Loucy (cell line): ENCODE results near the gene ASB13.

ENCODE experiments used
- H2AFZ ChIP-seq: fragments of 200-600 bp; sonication (generic); 2 replicates; pipeline ENCODE4 v1.6.0; 2016; ENCODE audit warnings: antibody characterized with exemption, mild to moderate bottlenecking, low read length, moderate library complexity
- H3F3A ChIP-seq: fragments of 200-600 bp; 2 replicates; pipeline ENCODE4 v1.6.0; 2016; ENCODE audit warnings: antibody characterized with exemption, low read depth, mild to moderate bottlenecking
- H3K27me3 ChIP-seq: fragments of 200-600 bp; sonication (generic); 2 replicates; pipeline ENCODE4 v1.6.1; 2014; ENCODE audit warnings: low read length, mild to moderate bottlenecking; ENCODE audit not compliant: insufficient read depth, poor library complexity, severe bottlenecking
- H3K36me3 ChIP-seq: fragments of 200-600 bp; sonication (generic); 2 replicates; pipeline ENCODE4 v1.6.1; 2016; ENCODE audit warnings: low read length; ENCODE audit not compliant: insufficient read depth
- H3K4me1 ChIP-seq: fragments of 200-600 bp; sonication (generic); 2 replicates; pipeline ENCODE4 v1.5.1; 2014; ENCODE audit warnings: low read length, mild to moderate bottlenecking; ENCODE audit not compliant: insufficient read depth, poor library complexity, severe bottlenecking
- H3K4me2 ChIP-seq: fragments of 200-600 bp; sonication (generic); 2 replicates; pipeline ENCODE4 v1.6.0; 2014; ENCODE audit warnings: antibody characterized with exemption, low read length, low read depth, mild to moderate bottlenecking; ENCODE audit not compliant: poor library complexity, severe bottlenecking
- H3K4me3 ChIP-seq: fragments of 200-600 bp; sonication (generic); 2 replicates; pipeline ENCODE4 v1.5.1; 2014; ENCODE audit warnings: low read length, mild to moderate bottlenecking, mixed read lengths; ENCODE audit not compliant: poor library complexity, severe bottlenecking
- H3K79me2 ChIP-seq: fragments of 200-600 bp; sonication (generic); 2 replicates; pipeline ENCODE4 v1.6.1; 2014; ENCODE audit warnings: low read length; ENCODE audit not compliant: insufficient read depth
- H3K9ac ChIP-seq: fragments of 200-600 bp; sonication (generic); 2 replicates; pipeline ENCODE4 v1.6.0; 2014; ENCODE audit warnings: mild to moderate bottlenecking, low read depth, low read length, moderate library complexity; ENCODE audit not compliant: poor library complexity, severe bottlenecking
- H3K9me2 ChIP-seq: fragments of 200-600 bp; sonication (generic); replicated peaks from 2 replicates; pipeline ENCODE4 v1.6.1; 2016; ENCODE audit warnings: low read depth, low read length, mixed read lengths
- H3K9me3 ChIP-seq: fragments of 200-600 bp; sonication (generic); 2 replicates; pipeline ENCODE4 v1.6.1; 2014; ENCODE audit warnings: mild to moderate bottlenecking, antibody characterized with exemption, low read length, low read depth; ENCODE audit not compliant: insufficient read depth
- H4K20me1 ChIP-seq: fragments of 200-600 bp; sonication (generic); 2 replicates; pipeline ENCODE4 v1.6.0; 2014; ENCODE audit warnings: antibody characterized with exemption, low read length, mild to moderate bottlenecking; ENCODE audit not compliant: insufficient read depth, poor library complexity, severe bottlenecking
- EZH2phosphoT487 ChIP-seq: fragments of 200-600 bp; IDR thresholded peaks from 2 replicates; pipeline ENCODE4 v1.6.1; 2018; ENCODE audit warnings: antibody characterized with exemption, mild to moderate bottlenecking, moderate library complexity, borderline replicate concordance
- TF ChIP-seq, protein P1 (sequence below): fragments of 200-600 bp; sonication (generic); conservative IDR thresholded peaks from 2 replicates; pipeline ENCODE4 v1.5.1; 2014; ENCODE audit warnings: mild to moderate bottlenecking, antibody characterized with exemption, low read length

ASB13 gene

DNA sequence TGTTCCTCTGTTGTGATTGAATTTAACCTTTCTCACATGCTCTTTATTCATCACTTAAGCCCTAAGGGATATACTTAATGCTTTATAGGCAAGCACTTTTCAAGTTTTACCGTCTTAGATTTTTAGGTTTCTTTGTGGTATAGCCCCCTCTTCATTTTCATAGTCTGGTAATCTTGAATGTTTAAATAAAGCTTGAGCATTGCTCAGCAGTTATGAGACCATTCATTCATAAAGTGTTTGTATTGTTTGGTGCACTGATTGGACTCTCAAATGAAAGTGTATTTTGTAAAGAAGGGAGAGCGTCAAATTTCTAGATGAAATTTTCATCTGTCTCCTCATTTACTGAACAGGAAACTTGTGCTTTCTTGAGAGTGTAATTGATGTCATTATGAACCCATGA, 43.5 kb upstream of the ASB13 start:
- peaks cover 55% of the 10 kb centered on the region for H4K20me1 ChIP-seq
- H3F3A ChIP-seq, result no peaks in the 10 kb centered on the region
- H3K27me3 ChIP-seq, result no peaks in the 10 kb centered on the region
- no peak overlapping the region for H3K9ac ChIP-seq
- H3K9me3 ChIP-seq, result no peaks in the 10 kb centered on the region
- no peaks in the 10 kb centered on the region; the same call in 1 of the 2 replicates for H3K36me3 ChIP-seq
- peak overlapping the region; percentile 73 for H3K4me2 ChIP-seq
- TF ChIP-seq EZH2phosphoT487, result no peak
- TF ChIP-seq, protein P1, sequence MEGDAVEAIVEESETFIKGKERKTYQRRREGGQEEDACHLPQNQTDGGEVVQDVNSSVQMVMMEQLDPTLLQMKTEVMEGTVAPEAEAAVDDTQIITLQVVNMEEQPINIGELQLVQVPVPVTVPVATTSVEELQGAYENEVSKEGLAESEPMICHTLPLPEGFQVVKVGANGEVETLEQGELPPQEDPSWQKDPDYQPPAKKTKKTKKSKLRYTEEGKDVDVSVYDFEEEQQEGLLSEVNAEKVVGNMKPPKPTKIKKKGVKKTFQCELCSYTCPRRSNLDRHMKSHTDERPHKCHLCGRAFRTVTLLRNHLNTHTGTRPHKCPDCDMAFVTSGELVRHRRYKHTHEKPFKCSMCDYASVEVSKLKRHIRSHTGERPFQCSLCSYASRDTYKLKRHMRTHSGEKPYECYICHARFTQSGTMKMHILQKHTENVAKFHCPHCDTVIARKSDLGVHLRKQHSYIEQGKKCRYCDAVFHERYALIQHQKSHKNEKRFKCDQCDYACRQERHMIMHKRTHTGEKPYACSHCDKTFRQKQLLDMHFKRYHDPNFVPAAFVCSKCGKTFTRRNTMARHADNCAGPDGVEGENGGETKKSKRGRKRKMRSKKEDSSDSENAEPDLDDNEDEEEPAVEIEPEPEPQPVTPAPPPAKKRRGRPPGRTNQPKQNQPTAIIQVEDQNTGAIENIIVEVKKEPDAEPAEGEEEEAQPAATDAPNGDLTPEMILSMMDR, result no peak
- no peaks in the 10 kb centered on the region for H3K9me2 ChIP-seq
- H2AFZ ChIP-seq, result no peak overlapping the region
- peaks cover 97% of the 10 kb centered on the region for H3K79me2 ChIP-seq
- peaks cover 34% of the 10 kb centered on the region for H3K4me1 ChIP-seq
- H3K4me3 ChIP-seq, result no peak overlapping the region

DNA sequence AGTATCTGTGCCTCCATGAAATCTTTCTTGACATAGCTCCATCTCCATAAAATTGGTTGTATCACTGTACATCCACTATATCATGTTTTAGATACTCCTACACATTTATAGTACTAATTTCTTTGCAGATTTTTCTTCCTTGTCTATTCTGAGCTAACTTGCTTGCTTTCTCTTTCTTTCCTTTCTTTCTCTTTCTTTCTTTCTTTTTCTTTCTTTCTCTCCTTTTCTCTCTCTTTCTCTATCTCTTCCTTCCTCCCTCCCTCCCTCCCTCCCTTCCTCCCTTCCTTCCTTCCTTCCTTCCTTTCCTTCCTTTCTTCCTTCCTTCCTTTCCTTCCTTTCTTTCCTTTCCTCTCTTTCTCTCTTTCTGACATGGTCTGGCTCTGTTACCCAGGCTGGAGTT, 42.0 kb upstream of the ASB13 start:
- no peaks in the 10 kb centered on the region; the same call in 1 of the 2 replicates for H3K36me3 ChIP-seq
- no peaks in the 10 kb centered on the region for H3K9me3 ChIP-seq
- no peaks in the 10 kb centered on the region for H3F3A ChIP-seq
- H3K9ac ChIP-seq, result no peak overlapping the region
- H3K79me2 ChIP-seq, result peaks cover 97% of the 10 kb centered on the region
- no peak overlapping the region for H3K4me3 ChIP-seq
- peaks cover 38% of the 10 kb centered on the region for H3K4me1 ChIP-seq
- no peaks in the 10 kb centered on the region for H3K27me3 ChIP-seq
- H4K20me1 ChIP-seq, result peaks cover 60% of the 10 kb centered on the region
- H3K4me2 ChIP-seq, result peak overlapping the region; percentile 33
- H3K9me2 ChIP-seq, result no peaks in the 10 kb centered on the region
- TF ChIP-seq, protein P1, result no peak
- no peak for TF ChIP-seq EZH2phosphoT487
- no peak overlapping the region for H2AFZ ChIP-seq

DNA sequence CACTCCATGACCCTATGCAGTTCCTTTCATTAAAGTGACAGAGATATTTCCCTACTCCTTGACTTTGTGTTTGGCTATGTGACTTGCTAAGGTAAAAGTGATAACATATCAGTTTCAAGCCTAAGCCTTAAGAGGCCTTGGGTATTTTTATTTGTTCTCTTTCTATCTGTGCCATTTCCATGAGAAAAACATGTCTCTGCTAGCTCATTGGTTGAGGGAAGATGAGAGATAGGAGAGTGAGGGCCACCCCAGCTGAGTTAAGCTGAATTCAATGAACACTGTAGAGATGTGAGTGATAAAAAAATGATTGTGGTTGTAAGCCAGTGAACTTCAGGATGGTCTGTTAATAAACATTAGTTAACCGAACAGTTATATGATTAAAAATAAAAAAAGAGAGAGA, 31.7 kb upstream of the ASB13 start:
- H3K9me2 ChIP-seq, result no peaks in the 10 kb centered on the region
- H3K36me3 ChIP-seq, result no peaks in the 10 kb centered on the region
- H2AFZ ChIP-seq, result no peak overlapping the region
- 0 out of 2 replicates have a peak, but pooled peaks cover 6% of the 10 kb centered on the region for H3F3A ChIP-seq
- H4K20me1 ChIP-seq, result peaks cover 66% of the 10 kb centered on the region
- no peaks in the 10 kb centered on the region for H3K9me3 ChIP-seq
- H3K27me3 ChIP-seq, result no peaks in the 10 kb centered on the region
- TF ChIP-seq, protein P1, result no peak
- peak overlapping the region; percentile 40 for H3K4me2 ChIP-seq
- H3K4me3 ChIP-seq, result peak overlapping the region; percentile 3
- peaks cover 100% of the 10 kb centered on the region for H3K79me2 ChIP-seq
- H3K9ac ChIP-seq, result no peak overlapping the region
- peaks cover 74% of the 10 kb centered on the region for H3K4me1 ChIP-seq
